ENCODE measurements around the gene TNFRSF18. TPM values are rescaled to one million over a fixed set of nuclear protein-coding genes. Genes with fewer than 3 reads are reported as not detected.

Gene TNFRSF18
- total and polyA plus RNA-seq, 2 donors (not counting 1 experiment from before 2014, with no cell fraction given), result 10.1 to 33.5 TPM

DNA sequence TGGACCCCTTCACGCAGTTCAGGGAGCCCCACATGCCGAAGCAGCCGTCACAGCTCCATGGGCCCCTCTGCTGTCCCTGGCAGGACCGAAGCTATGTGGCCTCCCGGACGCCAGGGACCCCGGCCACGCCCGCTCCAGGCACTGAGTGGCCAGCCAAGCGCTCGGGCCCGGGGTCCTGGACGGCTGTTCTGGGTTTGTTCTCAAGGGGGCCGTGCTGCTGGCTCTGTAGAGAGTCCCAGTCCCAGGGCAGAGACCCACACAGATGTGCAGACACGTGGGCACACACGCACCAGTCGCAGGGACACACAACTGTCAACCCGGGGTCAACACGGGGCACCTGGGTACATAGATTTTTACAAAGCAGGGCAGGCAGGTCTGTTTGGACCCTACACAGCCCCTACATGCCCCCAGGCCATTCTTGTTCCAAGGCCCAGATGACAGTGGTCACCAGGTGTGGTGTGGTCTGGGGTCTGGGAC lies 32.3 kb upstream of the TNFRSF18 start:
- H3K4me2 ChIP-seq (replicated peaks; ENCODE audit: low read depth, low read length, poor library complexity, severe bottlenecking), result no peak overlapping the region
- ATAC-seq (ENCODE audit: low read depth), result no peak
- POLR2A ChIA-PET, result no interaction called here

More for the DNA sequence above, 32.3 kb upstream of the TNFRSF18 start:
- Mint-ChIP-seq H3K27me3 (no peaks in the 10 kb centered on the region), H3K9me3 (ENCODE audit: insufficient read depth) (no peaks in the 10 kb centered on the region), H3K4me3 (no peak overlapping the region), H3K4me1 (peaks cover 20% of the 10 kb centered on the region), H3K27ac (no peak overlapping the region)
- Histone ChIP-seq H3K27ac (ENCODE audit: low read length in 2 of 2) (no peak overlapping the region), H2AFZ (ENCODE audit: insufficient read depth, low read depth, low read length, poor library complexity, severe bottlenecking) (no peak overlapping the region), H3K36me3 (replicated peaks in 1 of 2; ENCODE audit: control extremely low read depth in 1 of 2, control insufficient read depth in 1 of 2, extremely low read depth in 1 of 2, insufficient read depth in 2 of 2, low read length in 1 of 2) (peaks cover 0 to 7% of the 10 kb centered on the region in 2 experiments), H3K4me3 (ENCODE audit: control extremely low read depth in 1 of 5, extremely low read depth in 1 of 5, insufficient read depth in 1 of 5, low read depth in 2 of 5, low read length in 4 of 5) (no peak overlapping the region), H3K27me3 (replicated peaks in 1 of 4; ENCODE audit: control extremely low read depth in 1 of 4, control insufficient read depth in 3 of 4, insufficient read depth in 4 of 4, low read length in 3 of 4) (peaks cover 0 to 36% (median 8%) of the 10 kb centered on the region in 4 experiments), H3K9me3 (ENCODE audit: control extremely low read depth in 1 of 3, control insufficient read depth in 2 of 3, insufficient read depth in 1 of 3, low read length in 2 of 3) (peaks cover 0 to 5% (median 0%) of the 10 kb centered on the region in 3 donors), H3K4me1 (ENCODE audit: control insufficient read depth in 2 of 2, insufficient read depth in 2 of 2, low read length in 2 of 2) (peaks cover 13 to 15% of the 10 kb centered on the region in 2 donors), H4K20me1 (ENCODE audit: control insufficient read depth, insufficient read depth, low read length, poor library complexity, severe bottlenecking) (peaks cover 16% of the 10 kb centered on the region), H3K9ac (ENCODE audit: low read length) (no peak overlapping the region), H3K79me2 (ENCODE audit: control insufficient read depth, insufficient read depth, low read length) (peaks cover 9% of the 10 kb centered on the region)
- DNase-seq, result no peak
- intact Hi-C loops (cut with micrococcal nuclease), result loop anchor here (10.0 kb wide), 1 partner anchor 204 kb away; no protein-coding TSS in a partner anchor
- 73% methylated on average over 18 of the region's 19 CpGs for WGBS (ENCODE audit: insufficient coverage)
- TF ChIP-seq, protein P1, sequence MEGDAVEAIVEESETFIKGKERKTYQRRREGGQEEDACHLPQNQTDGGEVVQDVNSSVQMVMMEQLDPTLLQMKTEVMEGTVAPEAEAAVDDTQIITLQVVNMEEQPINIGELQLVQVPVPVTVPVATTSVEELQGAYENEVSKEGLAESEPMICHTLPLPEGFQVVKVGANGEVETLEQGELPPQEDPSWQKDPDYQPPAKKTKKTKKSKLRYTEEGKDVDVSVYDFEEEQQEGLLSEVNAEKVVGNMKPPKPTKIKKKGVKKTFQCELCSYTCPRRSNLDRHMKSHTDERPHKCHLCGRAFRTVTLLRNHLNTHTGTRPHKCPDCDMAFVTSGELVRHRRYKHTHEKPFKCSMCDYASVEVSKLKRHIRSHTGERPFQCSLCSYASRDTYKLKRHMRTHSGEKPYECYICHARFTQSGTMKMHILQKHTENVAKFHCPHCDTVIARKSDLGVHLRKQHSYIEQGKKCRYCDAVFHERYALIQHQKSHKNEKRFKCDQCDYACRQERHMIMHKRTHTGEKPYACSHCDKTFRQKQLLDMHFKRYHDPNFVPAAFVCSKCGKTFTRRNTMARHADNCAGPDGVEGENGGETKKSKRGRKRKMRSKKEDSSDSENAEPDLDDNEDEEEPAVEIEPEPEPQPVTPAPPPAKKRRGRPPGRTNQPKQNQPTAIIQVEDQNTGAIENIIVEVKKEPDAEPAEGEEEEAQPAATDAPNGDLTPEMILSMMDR (IDR thresholded peaks at IDR 0.05), result no peak
- TF ChIP-seq EZH2 (IDR thresholded peaks at IDR 0.05; ENCODE audit: borderline replicate concordance, insufficient read depth, low read depth, low read length, poor library complexity, severe bottlenecking), result no peak
- CTCF ChIA-PET, result interaction anchor here (1.1 to 2.8 kb wide), 2 partner anchors 12 to 116 kb away, joined by 3 to 19 read pairs; no protein-coding TSS in a partner anchor
